WTC11 (cell line): Measurements from ENCODE around the gene SMARCB1. TPM values are rescaled to one million over a fixed set of nuclear protein-coding genes. Genes with fewer than 3 reads are reported as not detected.

Experiments used
- ATAC-seq: fragments of 200-7000 bp; cut with Tn5 transposase; 2 replicates; pipeline ENCODE4 v1.10.0; 2021; ENCODE audit warnings: mild to moderate bottlenecking, moderate library complexity
- CTCF ChIA-PET: fragments of 300-600 bp; sonication (Branson Sonifier 250); formaldehyde crosslinking; loops from one replicate; lab custom pipeline; 2021; ENCODE audit warnings: antibody characterized with exemption; lab: Charles Lee
- POLR2A ChIA-PET: fragments of 350-600 bp; sonication (Branson Sonifier 250); formaldehyde crosslinking; loops from one replicate; lab custom pipeline; 2021; ENCODE audit warnings: antibody characterized with exemption; lab: Charles Lee
- DNase-seq: peaks from one replicate; pipeline ENCODE4 v3.0.0; 2021; ENCODE audit warnings: low spot score
- H3K27ac Mint-ChIP-seq: 2 replicates; pipeline ENCODE4 v1.8.0; 2021; ENCODE audit warnings: mixed read lengths
- H3K27me3 Mint-ChIP-seq: 2 replicates; pipeline ENCODE4 v1.8.0; 2021; ENCODE audit warnings: low read depth, mild to moderate bottlenecking, moderate library complexity, mixed read lengths
- H3K36me3 Mint-ChIP-seq: 2 replicates; pipeline ENCODE4 v1.8.0; 2021; ENCODE audit warnings: mixed read lengths
- H3K4me1 Mint-ChIP-seq: 2 replicates; pipeline ENCODE4 v1.8.0; 2022; ENCODE audit warnings: mixed read lengths
- H3K4me3 Mint-ChIP-seq: 2 replicates; pipeline ENCODE4 v1.8.0; 2021; ENCODE audit warnings: mild to moderate bottlenecking, moderate library complexity, mixed read lengths
- H3K9me3 Mint-ChIP-seq: 2 replicates; pipeline ENCODE4 v1.8.0; 2021; ENCODE audit warnings: mixed read lengths
- ATF1 ChIP-seq: sonication (generic); formaldehyde crosslinking; IDR thresholded peaks from 2 replicates; pipeline ENCODE4 v1.8.1; 2023; ENCODE audit warnings: mild to moderate bottlenecking, moderate library complexity, missing genetic modification reagents
- CREB1 ChIP-seq: sonication (generic); formaldehyde crosslinking; IDR thresholded peaks from 2 replicates; pipeline ENCODE4 v1.8.0; 2023; ENCODE audit warnings: mild to moderate bottlenecking, missing genetic modification reagents
- ELF4 ChIP-seq: sonication (generic); formaldehyde crosslinking; IDR thresholded peaks from 2 replicates; pipeline ENCODE4 v1.8.1; 2022; ENCODE audit warnings: low read depth, mild to moderate bottlenecking, moderate library complexity, missing genetic modification reagents
- ETV6 ChIP-seq: sonication (generic); formaldehyde crosslinking; IDR thresholded peaks from 2 replicates; pipeline ENCODE4 v1.8.1; 2022; ENCODE audit warnings: mild to moderate bottlenecking, missing genetic modification reagents
- FOXJ3 ChIP-seq: sonication (generic); formaldehyde crosslinking; IDR thresholded peaks from 2 replicates; pipeline ENCODE4 v1.9.0; 2021; ENCODE audit warnings: missing genetic modification reagents, mild to moderate bottlenecking, borderline replicate concordance
- GRHL2 ChIP-seq: fragments of 250-450 bp; sonication (Bioruptor Pico); IDR thresholded peaks from 2 replicates; pipeline ENCODE4 v1.8.0; 2022; ENCODE audit warnings: mild to moderate bottlenecking, moderate library complexity; ENCODE audit not compliant: insufficient replicate concordance, severe bottlenecking
- GTF2I ChIP-seq: fragments of 250-450 bp; sonication (Bioruptor Pico); conservative IDR thresholded peaks from 2 replicates; pipeline ENCODE4 v1.4.0; 2021; ENCODE audit warnings: mild to moderate bottlenecking
- HMGA2 ChIP-seq: fragments of 250-450 bp; sonication (Bioruptor Pico); IDR thresholded peaks from 2 replicates; pipeline ENCODE4 v1.4.0; 2021; ENCODE audit warnings: mild to moderate bottlenecking, moderate library complexity
- MXD4 ChIP-seq: fragments of 250-450 bp; sonication (Bioruptor Pico); IDR thresholded peaks from 2 replicates; pipeline ENCODE4 v1.8.0; 2021; ENCODE audit warnings: mild to moderate bottlenecking, moderate library complexity, borderline replicate concordance
- NFYB ChIP-seq: sonication (generic); formaldehyde crosslinking; conservative IDR thresholded peaks from 2 replicates; pipeline ENCODE4 v1.8.0; 2022; ENCODE audit warnings: low read depth, missing genetic modification reagents
- NR1H2 ChIP-seq: sonication (generic); formaldehyde crosslinking; IDR thresholded peaks from 2 replicates; pipeline ENCODE4 v1.9.0; 2021; ENCODE audit warnings: mild to moderate bottlenecking, moderate library complexity, missing genetic modification reagents
- OVOL2 ChIP-seq: fragments of 250-450 bp; sonication (Bioruptor Pico); IDR thresholded peaks from 2 replicates; pipeline ENCODE4 v1.9.0; 2021; ENCODE audit warnings: mild to moderate bottlenecking, borderline replicate concordance
- PRDM15 ChIP-seq: sonication (generic); formaldehyde crosslinking; IDR thresholded peaks from 2 replicates; pipeline ENCODE4 v1.8.0; 2022; ENCODE audit warnings: missing genetic modification reagents
- PRRX2 ChIP-seq: fragments of 250-450 bp; sonication (Bioruptor Pico); IDR thresholded peaks from 2 replicates; pipeline ENCODE4 v1.8.0; 2021; ENCODE audit warnings: mild to moderate bottlenecking
- SMAD3 ChIP-seq: sonication (generic); formaldehyde crosslinking; IDR thresholded peaks from 2 replicates; pipeline ENCODE4 v1.8.0; 2022; ENCODE audit warnings: missing genetic modification reagents, mild to moderate bottlenecking, borderline replicate concordance
- SP1 ChIP-seq: sonication (generic); formaldehyde crosslinking; conservative IDR thresholded peaks from 2 replicates; pipeline ENCODE4 v1.8.1; 2022; ENCODE audit warnings: missing genetic modification reagents
- TCF7 ChIP-seq: sonication (generic); formaldehyde crosslinking; IDR thresholded peaks from 2 replicates; pipeline ENCODE4 v1.8.0; 2022; ENCODE audit warnings: mild to moderate bottlenecking, low read depth, missing genetic modification reagents, moderate library complexity
- ZBTB21 ChIP-seq: sonication (generic); formaldehyde crosslinking; IDR thresholded peaks from 2 replicates; pipeline ENCODE4 v1.8.1; 2023; ENCODE audit warnings: mild to moderate bottlenecking, missing genetic modification reagents, borderline replicate concordance
- ZNF416 ChIP-seq: fragments of 250-450 bp; sonication (Bioruptor Pico); IDR thresholded peaks from 2 replicates; pipeline ENCODE4 v1.9.0; 2021; ENCODE audit warnings: mild to moderate bottlenecking, inconsistent platforms
- total RNA-seq: library from RNA; stranded (reverse); gene quantifications from 3 replicates; pipeline ENCODE4 v1.2.3, GENCODE V29; 2021
- TF ChIP-seq, protein P1 (sequence below): sonication (generic); formaldehyde crosslinking; IDR thresholded peaks from 2 replicates; pipeline ENCODE4 v1.8.1; 2022; ENCODE audit warnings: mild to moderate bottlenecking, moderate library complexity, missing genetic modification reagents
- TF ChIP-seq, protein P2 (sequence below): sonication (generic); formaldehyde crosslinking; conservative IDR thresholded peaks from 2 replicates; pipeline ENCODE4 v1.8.1; 2022; ENCODE audit warnings: mild to moderate bottlenecking, missing genetic modification reagents
- TF ChIP-seq, protein P3 (sequence below): sonication (generic); formaldehyde crosslinking; conservative IDR thresholded peaks from 2 replicates; pipeline ENCODE4 v1.8.1; 2023; ENCODE audit warnings: mild to moderate bottlenecking, low read depth, missing genetic modification reagents, moderate library complexity
- TF ChIP-seq, protein P4 (sequence below): sonication (generic); formaldehyde crosslinking; IDR thresholded peaks from 2 replicates; pipeline ENCODE4 v1.8.1; 2023; ENCODE audit warnings: mild to moderate bottlenecking, moderate library complexity, missing genetic modification reagents

Gene SMARCB1
- total RNA-seq, 1 experiment from 2014 or later = 135 TPM

DNA sequence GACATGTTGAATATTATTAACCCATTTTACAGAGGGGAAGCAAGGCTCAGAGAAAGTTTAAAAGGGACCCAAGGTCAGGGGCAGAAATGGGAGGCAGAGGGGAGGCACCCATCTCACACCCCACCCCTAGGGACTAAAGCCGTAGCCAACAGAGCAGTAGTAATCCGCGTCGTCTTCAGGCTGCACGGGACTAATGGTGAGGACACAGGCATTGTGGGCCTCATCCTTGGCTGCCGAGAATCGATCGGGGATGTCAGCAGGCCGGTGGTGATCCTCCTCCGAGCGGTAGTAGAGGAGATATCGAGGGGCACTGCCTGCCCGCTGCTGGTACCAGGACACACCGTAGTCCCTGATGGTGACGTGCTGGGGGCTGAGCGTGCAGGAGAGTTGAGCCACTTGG is 34.0 kb upstream of the SMARCB1 start (continued):
- TF ChIP-seq ATF1 (no peak), SP1 (no peak), ELF4 (CRISPR knock-in tag) (no peak)

DNA sequence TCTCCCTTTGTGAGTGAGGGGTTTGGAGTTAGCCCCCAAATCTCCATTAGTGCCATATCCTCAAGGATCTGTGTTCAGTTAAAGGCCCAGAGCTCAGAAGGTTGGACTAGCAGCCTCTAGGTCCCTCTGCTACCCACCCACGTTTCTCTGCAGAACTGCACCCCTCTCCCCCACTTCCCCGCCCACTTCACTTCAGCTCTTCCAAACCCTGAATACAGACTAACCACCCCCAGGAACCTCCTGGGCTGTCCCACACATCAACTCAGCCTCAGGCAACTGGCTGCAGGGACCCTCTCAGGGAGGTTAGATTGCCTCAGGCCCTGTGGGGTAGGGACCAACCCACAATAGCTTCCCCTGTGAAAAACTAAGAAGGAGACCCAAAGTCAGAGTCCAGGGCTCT is 33.4 kb upstream of the SMARCB1 start:
- CTCF ChIA-PET = interaction anchor here (1.2 kb wide), 1 partner anchor 96 kb away, joined by 4 read pairs; no protein-coding TSS in a partner anchor
- DNase-seq = no peak
- H3K9me3 Mint-ChIP-seq = no peaks in the 10 kb centered on the region
- ATAC-seq = no peak
- no peaks in the 10 kb centered on the region for H3K36me3 Mint-ChIP-seq
- no peak for TF ChIP-seq ETV6 (CRISPR knock-in tag)
- no peak for TF ChIP-seq SMAD3 (CRISPR knock-in tag)
- TF ChIP-seq GTF2I = no peak
- TF ChIP-seq, protein P1, sequence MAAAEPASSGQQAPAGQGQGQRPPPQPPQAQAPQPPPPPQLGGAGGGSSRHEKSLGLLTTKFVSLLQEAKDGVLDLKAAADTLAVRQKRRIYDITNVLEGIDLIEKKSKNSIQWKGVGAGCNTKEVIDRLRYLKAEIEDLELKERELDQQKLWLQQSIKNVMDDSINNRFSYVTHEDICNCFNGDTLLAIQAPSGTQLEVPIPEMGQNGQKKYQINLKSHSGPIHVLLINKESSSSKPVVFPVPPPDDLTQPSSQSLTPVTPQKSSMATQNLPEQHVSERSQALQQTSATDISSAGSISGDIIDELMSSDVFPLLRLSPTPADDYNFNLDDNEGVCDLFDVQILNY (CRISPR knock-in tag) = no peak
- no peak for TF ChIP-seq ZNF416 (CRISPR knock-in tag)
- TF ChIP-seq HMGA2 (CRISPR knock-in tag) = no peak
- TF ChIP-seq TCF7 (CRISPR knock-in tag) = no peak
- TF ChIP-seq, protein P2, sequence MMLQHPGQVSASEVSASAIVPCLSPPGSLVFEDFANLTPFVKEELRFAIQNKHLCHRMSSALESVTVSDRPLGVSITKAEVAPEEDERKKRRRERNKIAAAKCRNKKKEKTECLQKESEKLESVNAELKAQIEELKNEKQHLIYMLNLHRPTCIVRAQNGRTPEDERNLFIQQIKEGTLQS (CRISPR knock-in tag) = no peak
- TF ChIP-seq PRRX2 (CRISPR knock-in tag) = no peak
- TF ChIP-seq FOXJ3 (CRISPR knock-in tag) = no peak
- POLR2A ChIA-PET = no interaction called here
- H3K27me3 Mint-ChIP-seq = no peaks in the 10 kb centered on the region; the same call in 1 of the 2 replicates
- no peak overlapping the region for H3K27ac Mint-ChIP-seq
- H3K4me3 Mint-ChIP-seq = no peak overlapping the region
- H3K4me1 Mint-ChIP-seq = peaks cover 28% of the 10 kb centered on the region

DNA sequence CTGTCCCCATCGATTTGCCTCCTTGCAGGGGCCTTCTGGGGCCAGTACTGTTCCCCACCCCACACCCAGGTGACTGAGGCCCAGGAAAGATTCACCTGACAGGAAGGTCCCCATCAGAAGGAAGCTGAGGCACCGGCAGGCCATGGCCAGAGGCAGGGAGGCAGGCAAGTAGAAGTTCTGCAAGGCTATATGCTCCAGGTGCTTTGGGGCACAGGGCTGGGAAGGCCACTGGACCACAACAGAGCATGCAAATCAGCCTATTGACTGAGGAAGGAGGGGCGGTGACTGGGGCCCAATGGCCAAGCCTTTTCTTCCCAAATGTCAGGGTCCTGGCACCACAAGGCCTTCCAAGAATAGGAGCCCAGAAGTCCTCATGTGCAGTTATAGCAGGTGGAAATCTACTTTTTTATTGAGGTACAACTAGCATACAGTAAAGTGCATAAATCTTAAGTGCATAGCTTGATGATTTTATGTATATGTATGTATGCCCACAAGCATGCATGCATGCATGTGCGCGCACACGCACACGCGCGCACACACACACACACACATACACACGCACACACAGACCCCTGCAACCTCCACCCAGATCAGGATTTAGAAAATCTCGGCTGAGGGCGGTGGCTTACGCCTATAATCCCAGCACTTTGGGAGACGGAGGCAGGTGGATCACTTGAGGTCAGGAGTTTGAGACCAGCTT is 32.4 kb upstream of the SMARCB1 start, which contains the start of gene VPREB3:
Gene VPREB3, minus strand, starts transcription at position 206 of the 700 bp plus-strand sequence. Its CDS starts 62 bp downstream, at position 144.
- Mint-ChIP-seq H3K4me1 (peaks cover 28% of the 10 kb centered on the region), H3K36me3 (no peaks in the 10 kb centered on the region), H3K27me3 (no peaks in the 10 kb centered on the region; the same call in 1 of the 2 replicates), H3K27ac (no peak within 1 kb of the TSS), H3K4me3 (no peak within 1 kb of the TSS), H3K9me3 (no peaks in the 10 kb centered on the region)
- DNase-seq (peak; percentile 29), ATAC-seq (0 out of 2 replicates have a peak, but pooled peaks have one; percentile 4)
- ChIA-PET POLR2A (no interaction called here), CTCF (no interaction called here)
- TF ChIP-seq, protein P3, sequence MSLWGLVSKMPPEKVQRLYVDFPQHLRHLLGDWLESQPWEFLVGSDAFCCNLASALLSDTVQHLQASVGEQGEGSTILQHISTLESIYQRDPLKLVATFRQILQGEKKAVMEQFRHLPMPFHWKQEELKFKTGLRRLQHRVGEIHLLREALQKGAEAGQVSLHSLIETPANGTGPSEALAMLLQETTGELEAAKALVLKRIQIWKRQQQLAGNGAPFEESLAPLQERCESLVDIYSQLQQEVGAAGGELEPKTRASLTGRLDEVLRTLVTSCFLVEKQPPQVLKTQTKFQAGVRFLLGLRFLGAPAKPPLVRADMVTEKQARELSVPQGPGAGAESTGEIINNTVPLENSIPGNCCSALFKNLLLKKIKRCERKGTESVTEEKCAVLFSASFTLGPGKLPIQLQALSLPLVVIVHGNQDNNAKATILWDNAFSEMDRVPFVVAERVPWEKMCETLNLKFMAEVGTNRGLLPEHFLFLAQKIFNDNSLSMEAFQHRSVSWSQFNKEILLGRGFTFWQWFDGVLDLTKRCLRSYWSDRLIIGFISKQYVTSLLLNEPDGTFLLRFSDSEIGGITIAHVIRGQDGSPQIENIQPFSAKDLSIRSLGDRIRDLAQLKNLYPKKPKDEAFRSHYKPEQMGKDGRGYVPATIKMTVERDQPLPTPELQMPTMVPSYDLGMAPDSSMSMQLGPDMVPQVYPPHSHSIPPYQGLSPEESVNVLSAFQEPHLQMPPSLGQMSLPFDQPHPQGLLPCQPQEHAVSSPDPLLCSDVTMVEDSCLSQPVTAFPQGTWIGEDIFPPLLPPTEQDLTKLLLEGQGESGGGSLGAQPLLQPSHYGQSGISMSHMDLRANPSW = no peak
- no peak for TF ChIP-seq NFYB
- TF ChIP-seq, protein P1 (CRISPR knock-in tag) = no peak
- TF ChIP-seq ZBTB21 (CRISPR knock-in tag) = no peak
- TF ChIP-seq GRHL2 (CRISPR knock-in tag) = no peak
- TF ChIP-seq PRDM15 = no peak
- TF ChIP-seq NR1H2 (CRISPR knock-in tag) = no peak
- TF ChIP-seq, protein P4, sequence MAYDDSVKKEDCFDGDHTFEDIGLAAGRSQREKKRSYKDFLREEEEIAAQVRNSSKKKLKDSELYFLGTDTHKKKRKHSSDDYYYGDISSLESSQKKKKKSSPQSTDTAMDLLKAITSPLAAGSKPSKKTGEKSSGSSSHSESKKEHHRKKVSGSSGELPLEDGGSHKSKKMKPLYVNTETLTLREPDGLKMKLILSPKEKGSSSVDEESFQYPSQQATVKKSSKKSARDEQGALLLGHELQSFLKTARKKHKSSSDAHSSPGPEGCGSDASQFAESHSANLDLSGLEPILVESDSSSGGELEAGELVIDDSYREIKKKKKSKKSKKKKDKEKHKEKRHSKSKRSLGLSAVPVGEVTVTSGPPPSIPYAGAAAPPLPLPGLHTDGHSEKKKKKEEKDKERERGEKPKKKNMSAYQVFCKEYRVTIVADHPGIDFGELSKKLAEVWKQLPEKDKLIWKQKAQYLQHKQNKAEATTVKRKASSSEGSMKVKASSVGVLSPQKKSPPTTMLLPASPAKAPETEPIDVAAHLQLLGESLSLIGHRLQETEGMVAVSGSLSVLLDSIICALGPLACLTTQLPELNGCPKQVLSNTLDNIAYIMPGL (CRISPR knock-in tag) = no peak
- no peak for TF ChIP-seq CREB1 (CRISPR knock-in tag)
- no peak for TF ChIP-seq ETV6 (CRISPR knock-in tag)
- no peak for TF ChIP-seq MXD4 (CRISPR knock-in tag)
- no peak for TF ChIP-seq OVOL2 (CRISPR knock-in tag)
